H1 (cell line): ENCODE results near the gene RBM4. TPM values are rescaled to one million over a fixed set of nuclear protein-coding genes. Genes with fewer than 3 reads are reported as not detected.

ENCODE experiments used
- BCL11A ChIP-seq, 2 experiments: IDR thresholded peaks; one replicate each; pipeline ENCODE4 v1.6.1; 2011; ENCODE audit warnings: low read depth in 2 of 2, low read length in 2 of 2, mild to moderate bottlenecking in 2 of 2
- GTF2F1 ChIP-seq: IDR thresholded peaks from 2 replicates; pipeline ENCODE4 v1.6.1; 2012; ENCODE audit warnings: low read depth, low read length, improper control_type of control experiment, borderline replicate concordance
- PHF8 ChIP-seq: fragments of 200-600 bp; sonication (generic); conservative IDR thresholded peaks from 2 replicates; pipeline ENCODE4 v1.7.1; 2012; ENCODE audit warnings: low read depth, mild to moderate bottlenecking, inconsistent platforms, low read length, moderate library complexity
- polyA plus RNA-seq, 7 experiments: library from polyadenylated mRNA; depleted of rRNA in 3 of 7; stranded (reverse) in 5 of 7; unstranded in 2 of 7; fragments of >200 nt in 5 of 7; fragments of 200-250 nt in 2 of 7; gene quantifications; 1 replicate in 5 of 7; 2 replicates in 1 of 7; 4 replicates in 1 of 7; pipeline versions ENCODE4 v1.2.1 to v1.2.3, GENCODE V29; 2011 to 2013; ENCODE audit warnings: missing spikeins in 2 of 7, mixed read lengths in 2 of 7
- total RNA-seq: library from RNA; stranded (reverse); fragmentation: NEBNext Ultra II Directional; extraction: Animal tissue kit (Norgen Biotek cat#: 25700); gene quantifications from 2 replicates; pipeline ENCODE4 v1.2.1, GENCODE V29; 2021
- TF ChIP-seq, protein P1 (sequence below): fragments of 300-600 bp; sonication (generic); IDR thresholded peaks from 2 replicates; pipeline ENCODE4 v1.7.1; 2012; ENCODE audit warnings: low read length, moderate library complexity, mild to moderate bottlenecking, inconsistent platforms; ENCODE audit not compliant: insufficient replicate concordance

The RBM4 gene
- total and polyA plus RNA-seq, 2 of the 8 experiments (the other 6 are each of a cell fraction or from before 2014, with no cell fraction given), result 192 to 330 TPM

DNA sequence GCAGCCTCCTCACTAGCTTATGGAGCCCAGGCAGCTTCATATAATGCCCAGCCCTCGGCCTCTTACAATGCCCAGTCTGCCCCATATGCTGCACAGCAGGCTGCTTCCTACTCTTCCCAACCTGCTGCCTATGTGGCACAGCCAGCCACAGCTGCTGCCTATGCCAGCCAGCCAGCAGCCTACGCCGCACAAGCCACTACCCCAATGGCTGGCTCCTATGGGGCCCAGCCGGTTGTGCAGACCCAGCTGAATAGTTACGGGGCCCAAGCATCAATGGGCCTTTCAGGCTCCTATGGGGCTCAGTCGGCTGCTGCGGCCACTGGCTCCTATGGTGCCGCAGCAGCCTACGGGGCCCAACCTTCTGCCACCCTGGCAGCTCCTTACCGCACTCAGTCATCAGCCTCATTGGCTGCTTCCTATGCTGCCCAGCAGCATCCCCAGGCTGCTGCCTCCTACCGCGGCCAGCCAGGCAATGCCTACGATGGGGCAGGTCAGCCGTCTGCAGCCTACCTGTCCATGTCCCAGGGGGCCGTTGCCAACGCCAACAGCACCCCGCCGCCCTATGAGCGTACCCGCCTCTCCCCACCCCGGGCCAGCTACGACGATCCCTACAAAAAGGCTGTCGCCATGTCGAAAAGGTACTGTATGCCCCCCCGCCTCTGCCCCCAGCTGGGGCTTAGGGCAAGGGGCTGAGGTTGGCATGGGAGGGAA, 13.3 kb upstream of the RBM4 start (continued):
- TF ChIP-seq, protein P1, sequence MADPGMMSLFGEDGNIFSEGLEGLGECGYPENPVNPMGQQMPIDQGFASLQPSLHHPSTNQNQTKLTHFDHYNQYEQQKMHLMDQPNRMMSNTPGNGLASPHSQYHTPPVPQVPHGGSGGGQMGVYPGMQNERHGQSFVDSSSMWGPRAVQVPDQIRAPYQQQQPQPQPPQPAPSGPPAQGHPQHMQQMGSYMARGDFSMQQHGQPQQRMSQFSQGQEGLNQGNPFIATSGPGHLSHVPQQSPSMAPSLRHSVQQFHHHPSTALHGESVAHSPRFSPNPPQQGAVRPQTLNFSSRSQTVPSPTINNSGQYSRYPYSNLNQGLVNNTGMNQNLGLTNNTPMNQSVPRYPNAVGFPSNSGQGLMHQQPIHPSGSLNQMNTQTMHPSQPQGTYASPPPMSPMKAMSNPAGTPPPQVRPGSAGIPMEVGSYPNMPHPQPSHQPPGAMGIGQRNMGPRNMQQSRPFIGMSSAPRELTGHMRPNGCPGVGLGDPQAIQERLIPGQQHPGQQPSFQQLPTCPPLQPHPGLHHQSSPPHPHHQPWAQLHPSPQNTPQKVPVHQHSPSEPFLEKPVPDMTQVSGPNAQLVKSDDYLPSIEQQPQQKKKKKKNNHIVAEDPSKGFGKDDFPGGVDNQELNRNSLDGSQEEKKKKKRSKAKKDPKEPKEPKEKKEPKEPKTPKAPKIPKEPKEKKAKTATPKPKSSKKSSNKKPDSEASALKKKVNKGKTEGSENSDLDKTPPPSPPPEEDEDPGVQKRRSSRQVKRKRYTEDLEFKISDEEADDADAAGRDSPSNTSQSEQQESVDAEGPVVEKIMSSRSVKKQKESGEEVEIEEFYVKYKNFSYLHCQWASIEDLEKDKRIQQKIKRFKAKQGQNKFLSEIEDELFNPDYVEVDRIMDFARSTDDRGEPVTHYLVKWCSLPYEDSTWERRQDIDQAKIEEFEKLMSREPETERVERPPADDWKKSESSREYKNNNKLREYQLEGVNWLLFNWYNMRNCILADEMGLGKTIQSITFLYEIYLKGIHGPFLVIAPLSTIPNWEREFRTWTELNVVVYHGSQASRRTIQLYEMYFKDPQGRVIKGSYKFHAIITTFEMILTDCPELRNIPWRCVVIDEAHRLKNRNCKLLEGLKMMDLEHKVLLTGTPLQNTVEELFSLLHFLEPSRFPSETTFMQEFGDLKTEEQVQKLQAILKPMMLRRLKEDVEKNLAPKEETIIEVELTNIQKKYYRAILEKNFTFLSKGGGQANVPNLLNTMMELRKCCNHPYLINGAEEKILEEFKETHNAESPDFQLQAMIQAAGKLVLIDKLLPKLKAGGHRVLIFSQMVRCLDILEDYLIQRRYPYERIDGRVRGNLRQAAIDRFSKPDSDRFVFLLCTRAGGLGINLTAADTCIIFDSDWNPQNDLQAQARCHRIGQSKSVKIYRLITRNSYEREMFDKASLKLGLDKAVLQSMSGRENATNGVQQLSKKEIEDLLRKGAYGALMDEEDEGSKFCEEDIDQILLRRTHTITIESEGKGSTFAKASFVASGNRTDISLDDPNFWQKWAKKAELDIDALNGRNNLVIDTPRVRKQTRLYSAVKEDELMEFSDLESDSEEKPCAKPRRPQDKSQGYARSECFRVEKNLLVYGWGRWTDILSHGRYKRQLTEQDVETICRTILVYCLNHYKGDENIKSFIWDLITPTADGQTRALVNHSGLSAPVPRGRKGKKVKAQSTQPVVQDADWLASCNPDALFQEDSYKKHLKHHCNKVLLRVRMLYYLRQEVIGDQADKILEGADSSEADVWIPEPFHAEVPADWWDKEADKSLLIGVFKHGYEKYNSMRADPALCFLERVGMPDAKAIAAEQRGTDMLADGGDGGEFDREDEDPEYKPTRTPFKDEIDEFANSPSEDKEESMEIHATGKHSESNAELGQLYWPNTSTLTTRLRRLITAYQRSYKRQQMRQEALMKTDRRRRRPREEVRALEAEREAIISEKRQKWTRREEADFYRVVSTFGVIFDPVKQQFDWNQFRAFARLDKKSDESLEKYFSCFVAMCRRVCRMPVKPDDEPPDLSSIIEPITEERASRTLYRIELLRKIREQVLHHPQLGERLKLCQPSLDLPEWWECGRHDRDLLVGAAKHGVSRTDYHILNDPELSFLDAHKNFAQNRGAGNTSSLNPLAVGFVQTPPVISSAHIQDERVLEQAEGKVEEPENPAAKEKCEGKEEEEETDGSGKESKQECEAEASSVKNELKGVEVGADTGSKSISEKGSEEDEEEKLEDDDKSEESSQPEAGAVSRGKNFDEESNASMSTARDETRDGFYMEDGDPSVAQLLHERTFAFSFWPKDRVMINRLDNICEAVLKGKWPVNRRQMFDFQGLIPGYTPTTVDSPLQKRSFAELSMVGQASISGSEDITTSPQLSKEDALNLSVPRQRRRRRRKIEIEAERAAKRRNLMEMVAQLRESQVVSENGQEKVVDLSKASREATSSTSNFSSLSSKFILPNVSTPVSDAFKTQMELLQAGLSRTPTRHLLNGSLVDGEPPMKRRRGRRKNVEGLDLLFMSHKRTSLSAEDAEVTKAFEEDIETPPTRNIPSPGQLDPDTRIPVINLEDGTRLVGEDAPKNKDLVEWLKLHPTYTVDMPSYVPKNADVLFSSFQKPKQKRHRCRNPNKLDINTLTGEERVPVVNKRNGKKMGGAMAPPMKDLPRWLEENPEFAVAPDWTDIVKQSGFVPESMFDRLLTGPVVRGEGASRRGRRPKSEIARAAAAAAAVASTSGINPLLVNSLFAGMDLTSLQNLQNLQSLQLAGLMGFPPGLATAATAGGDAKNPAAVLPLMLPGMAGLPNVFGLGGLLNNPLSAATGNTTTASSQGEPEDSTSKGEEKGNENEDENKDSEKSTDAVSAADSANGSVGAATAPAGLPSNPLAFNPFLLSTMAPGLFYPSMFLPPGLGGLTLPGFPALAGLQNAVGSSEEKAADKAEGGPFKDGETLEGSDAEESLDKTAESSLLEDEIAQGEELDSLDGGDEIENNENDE, result no peak
- TF ChIP-seq GTF2F1, result no peak
- TF ChIP-seq PHF8, result no peak
- no peak for TF ChIP-seq BCL11A (IDR thresholded peaks at IDR 0.05; ENCODE audit: low read depth in 2 of 2, low read length in 2 of 2)
- TF ChIP-seq, all 59 proteins: peak for 2
